GM12873 (cell line): ENCODE measurements around the gene TBC1D12.

Source experiments
- TF ChIP-seq, protein P1 (sequence below): IDR thresholded peaks from 2 replicates; pipeline ENCODE4 v1.5.1; 2012; ENCODE audit warnings: low read depth, mild to moderate bottlenecking, moderate library complexity, low read length, control low read depth; ENCODE audit not compliant: insufficient read depth; ENCODE audit errors: missing control alignments

Gene TBC1D12

DNA sequence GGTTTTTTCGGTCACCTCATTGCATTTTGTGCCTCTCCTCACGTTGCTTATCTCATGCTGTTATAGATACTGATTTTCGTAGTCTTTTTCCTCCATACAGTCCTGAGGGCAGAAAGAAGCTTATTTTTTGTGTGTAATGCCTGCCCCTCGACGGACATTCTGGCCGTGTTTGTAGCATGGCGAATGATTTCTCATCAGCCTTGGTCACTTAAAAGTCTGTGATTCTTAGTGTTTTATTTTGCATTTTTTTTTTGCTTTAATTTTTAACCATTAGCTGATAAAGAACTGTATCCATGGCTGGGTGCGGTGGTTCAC, 39.1 kb upstream of the TBC1D12 start:
- TF ChIP-seq, protein P1, sequence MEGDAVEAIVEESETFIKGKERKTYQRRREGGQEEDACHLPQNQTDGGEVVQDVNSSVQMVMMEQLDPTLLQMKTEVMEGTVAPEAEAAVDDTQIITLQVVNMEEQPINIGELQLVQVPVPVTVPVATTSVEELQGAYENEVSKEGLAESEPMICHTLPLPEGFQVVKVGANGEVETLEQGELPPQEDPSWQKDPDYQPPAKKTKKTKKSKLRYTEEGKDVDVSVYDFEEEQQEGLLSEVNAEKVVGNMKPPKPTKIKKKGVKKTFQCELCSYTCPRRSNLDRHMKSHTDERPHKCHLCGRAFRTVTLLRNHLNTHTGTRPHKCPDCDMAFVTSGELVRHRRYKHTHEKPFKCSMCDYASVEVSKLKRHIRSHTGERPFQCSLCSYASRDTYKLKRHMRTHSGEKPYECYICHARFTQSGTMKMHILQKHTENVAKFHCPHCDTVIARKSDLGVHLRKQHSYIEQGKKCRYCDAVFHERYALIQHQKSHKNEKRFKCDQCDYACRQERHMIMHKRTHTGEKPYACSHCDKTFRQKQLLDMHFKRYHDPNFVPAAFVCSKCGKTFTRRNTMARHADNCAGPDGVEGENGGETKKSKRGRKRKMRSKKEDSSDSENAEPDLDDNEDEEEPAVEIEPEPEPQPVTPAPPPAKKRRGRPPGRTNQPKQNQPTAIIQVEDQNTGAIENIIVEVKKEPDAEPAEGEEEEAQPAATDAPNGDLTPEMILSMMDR, result no peak

DNA sequence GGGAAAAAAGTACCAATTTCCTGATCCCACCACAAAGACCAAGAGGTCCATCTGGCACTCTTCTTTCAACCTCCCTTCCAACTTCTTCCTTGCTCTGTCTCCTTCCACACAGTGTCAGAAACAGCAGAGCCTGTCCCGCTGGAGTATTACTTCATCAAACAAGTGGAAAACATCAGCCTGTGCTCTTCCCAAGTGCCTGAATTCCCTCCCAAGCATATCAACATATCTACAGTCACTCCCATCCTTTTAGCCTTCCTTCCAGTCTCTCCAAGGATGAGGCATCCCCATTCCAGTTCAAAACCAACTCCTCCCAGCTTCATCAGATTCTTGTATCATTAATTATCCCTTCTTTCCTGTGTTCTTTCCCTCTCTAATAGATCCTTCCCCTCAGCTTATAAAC, 37.9 kb upstream of the TBC1D12 start:
- TF ChIP-seq, protein P1, result no peak

- TF ChIP-seq, protein P1, result no peak
Measured at GRCh38 chr10:94366382-94366781, 36.0 kb upstream of the TBC1D12 start.

DNA sequence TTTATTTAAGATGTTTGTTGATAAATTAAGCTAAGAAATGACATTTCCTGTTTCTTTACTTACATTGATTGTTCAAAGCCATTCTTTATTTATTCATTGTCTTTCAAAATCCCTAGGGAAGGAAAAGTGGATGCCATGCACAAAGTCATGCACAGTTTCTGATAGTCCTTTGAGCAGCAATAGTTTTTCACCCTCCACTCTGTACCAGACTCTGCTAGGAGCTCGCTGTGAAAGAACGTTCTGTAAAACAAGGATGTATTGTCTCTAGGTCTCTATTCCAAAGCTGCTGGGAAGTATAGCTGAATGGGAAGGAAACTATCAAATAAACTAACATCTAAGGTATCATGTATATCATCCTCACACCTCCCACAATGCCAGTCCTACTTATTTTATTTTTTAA, 31.8 kb upstream of the TBC1D12 start:
- TF ChIP-seq, protein P1, result no peak

DNA sequence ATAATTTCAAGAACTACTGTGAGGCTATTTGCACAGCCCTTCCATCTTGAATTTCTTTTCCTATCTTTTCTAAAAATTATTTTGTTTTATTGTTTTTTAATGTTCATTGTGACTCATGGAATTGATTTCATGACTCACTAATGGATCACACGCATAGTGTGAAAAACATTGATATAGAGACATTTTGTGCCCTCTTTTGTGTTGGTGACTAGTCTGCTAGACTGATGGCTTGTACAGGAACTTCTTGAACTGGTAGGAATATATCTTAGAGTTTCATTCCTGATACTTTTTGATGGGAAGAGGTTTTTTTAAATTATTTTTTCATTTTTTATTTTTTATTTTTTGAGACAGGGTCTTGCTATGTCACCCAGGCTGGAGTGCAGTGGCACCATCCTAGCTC, 27.0 kb upstream of the TBC1D12 start:
- TF ChIP-seq, protein P1, result no peak

DNA sequence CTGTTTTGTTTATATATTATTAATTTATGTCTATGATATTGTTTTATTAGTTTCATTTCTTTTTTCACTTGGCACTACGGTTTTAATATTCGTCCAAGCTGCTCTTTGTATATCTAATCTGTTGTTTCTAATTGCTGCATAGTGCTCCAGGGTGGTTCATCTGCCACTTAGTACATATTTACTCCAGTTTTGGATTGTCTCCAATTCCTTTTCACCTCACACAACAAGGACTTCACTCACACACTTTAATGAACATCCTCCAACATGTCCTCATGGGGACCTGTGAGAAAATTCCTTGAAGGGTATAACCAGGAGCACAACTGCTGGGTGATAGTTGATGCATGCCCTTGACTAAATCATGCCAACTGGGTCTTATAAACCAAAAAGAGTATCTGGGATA, 25.5 kb upstream of the TBC1D12 start:
- TF ChIP-seq, protein P1, result no peak

- TF ChIP-seq, protein P1, result no peak
Measured at GRCh38 chr10:94383530-94383929, 18.8 kb upstream of the TBC1D12 start.
